Measurements from ENCODE around the gene STPG4.
"Not testable (repeated sequence)": the region's sequence is repeated elsewhere in the genome, so short reads cannot be mapped to it uniquely, and the experiment has no call there.

The STPG4 gene

DNA sequence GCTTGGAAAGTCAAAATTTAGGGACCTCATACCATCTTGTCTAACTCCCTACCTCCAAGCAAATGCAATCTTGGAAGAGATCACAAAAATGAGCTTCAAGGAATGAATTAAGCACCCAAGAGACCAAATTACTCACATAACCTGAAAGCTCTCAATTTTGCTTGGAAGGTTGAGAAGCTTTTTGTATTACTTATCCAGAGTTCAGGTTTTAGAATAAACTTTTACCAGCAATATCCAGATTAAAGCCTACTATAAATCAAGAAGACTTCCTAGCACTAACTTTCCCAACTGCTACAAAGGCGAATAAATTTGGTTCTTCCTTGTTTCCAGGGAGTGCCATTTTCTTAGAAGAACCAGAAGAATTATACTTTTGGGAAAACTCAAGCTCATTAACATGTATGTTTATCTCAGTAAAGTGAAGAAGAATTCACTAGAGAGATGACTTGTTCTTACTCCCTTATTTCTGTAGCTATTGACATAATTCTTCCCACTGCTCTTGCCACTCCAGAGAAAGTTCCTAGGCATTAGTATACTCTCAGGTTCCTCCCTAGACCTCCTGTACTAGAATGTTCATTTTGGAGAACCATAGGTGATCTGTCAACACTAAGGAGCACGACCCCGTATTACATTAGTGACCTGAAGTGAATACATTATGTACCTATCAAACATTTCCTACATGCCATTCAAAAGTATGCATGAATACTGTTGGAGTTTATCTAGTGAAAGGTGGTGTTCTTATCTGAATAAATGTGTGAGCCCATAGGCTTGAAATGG, 18.0 kb upstream of the STPG4 start:
- DNase-seq = no peak

DNA sequence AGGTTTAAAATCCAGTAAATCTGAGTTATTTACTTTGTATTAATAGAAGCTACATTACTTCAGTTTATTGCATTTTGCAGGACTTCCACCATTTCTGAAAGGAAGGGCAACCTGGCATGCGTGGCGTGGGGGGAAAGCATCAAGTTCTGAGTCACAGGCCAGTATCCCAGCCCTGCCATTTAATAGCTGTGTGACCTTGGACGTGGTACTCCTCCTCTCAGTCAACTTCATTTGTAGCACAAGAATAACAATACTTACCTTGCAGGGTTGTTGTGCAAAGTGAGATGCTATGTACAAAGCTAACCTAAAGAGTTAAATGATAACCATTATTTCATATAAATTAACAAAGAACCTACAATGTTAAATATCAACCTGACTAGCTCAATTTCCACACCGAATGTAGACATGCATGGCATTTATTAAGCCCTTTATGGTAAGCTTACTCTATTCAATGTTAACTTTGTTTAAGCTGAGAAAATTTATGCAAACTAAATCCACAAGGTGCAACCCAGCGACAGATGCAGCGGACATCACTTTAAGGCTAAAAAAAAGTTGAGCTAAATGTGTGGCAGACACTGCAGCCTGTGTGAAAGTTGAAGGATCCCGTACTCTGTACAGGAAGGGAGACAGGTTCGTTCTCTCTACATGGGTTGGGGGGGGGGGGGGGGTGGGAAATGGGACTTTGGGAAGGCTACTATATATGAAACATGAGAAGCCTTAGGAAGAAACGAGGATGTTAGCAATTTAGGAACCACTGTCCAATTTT, 17.2 kb upstream of the STPG4 start:
- DNase-seq = peak; percentile 27 to 43 (median 35)

DNA sequence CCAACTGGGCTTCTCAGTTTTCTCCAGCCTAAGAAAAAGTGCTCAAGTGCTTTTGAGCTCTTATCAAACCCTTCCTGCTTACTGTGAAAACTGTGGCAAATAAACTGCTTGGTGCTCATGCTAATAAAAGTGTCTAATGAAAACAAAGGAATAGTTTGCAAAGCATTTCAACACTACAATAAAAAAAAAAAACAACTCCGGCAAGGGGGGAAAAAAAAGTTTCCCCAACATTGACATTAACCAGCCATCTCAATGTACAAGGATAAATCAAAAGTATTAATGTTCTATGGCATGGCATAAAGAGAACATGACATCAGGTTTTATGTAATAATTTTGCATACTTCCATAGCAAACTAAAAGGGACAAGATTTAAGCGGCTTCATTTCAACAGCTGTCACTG, 14.7 kb upstream of the STPG4 start:
- DNase-seq = no peak

DNA sequence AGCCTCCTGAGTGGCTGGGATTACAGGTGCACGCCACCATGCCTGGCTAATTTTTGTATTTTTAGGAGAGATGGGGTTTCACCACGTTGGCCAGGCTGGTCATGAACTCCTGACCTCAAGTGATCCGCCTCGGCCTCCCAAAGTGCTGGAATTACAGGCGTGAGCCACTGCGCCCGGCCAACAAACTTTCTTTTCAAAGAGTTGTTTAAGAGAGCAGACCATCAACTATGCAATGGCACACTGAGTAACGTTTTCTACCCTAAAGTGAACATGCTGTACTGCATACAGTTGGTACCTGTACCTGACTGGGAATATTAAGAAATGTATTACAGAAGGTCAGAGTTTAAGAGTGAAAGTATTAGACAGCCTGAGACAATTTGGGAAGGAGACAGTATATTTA, 13.8 kb upstream of the STPG4 start:
- DNase-seq = not testable (repeated sequence)

DNA sequence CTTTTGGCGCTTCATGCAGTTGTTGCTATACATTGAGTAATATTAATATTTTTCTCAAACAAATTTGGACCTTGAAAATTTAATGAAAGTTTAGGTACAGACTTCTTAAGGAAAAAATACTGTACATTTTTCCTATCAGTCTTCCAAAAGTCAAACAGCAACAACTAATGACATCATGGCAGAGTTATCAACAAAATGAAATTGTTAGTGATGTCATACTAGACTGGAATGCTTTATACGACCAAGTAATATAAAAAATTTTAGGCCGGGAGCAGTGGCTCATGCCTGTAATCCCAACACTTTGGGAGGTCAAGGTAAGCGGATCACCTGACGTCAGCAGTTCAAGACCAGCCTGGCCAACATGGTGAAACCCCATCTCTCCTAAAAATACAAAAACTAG, 12.0 kb upstream of the STPG4 start:
- no peak for DNase-seq

DNA sequence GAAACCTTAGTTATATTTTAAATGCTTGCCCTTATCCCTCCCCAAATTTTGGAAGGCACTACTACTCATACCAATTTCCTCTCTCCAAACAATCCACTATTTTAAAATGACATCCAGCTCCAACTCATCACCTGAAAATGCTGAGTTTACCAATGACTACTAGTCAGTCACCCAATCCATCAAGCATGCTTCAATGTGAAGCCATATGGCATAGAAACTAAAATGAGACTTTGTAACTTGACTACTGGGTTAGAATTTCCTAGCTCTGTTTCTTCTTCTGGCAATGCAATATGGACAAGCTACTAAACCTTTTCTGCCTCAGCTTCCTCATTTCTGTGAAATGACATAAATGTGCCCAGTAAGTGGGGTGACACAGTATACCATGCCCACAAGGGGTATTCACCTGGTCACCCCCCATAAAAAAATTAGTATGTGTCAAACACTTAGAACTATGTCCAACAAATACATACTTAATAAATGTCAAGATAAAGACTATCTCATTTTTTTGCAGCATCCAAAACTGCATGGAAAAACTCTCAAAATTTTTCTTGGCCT, 10.0 kb upstream of the STPG4 start:
- peak; percentile 2 to 37 (median 36) for DNase-seq

DNA sequence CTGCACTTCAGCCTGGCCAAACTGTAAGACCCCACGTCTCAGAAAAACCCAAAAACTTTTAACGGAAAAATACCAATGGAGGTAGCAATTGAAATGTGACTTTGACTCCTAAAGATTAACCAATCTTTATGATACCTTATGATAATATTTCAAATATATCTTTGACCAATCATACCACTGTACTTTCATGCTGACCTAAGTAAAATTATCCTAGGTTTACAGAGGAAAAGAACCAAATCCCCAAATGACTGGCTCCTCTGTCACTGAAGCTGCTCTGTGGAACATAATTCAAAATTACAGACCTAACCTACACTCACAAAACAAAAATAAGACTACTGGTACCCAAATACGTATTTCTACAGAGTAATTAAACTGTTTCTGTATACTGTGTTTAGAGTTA, 7.7 kb upstream of the STPG4 start:
- no peak for DNase-seq

DNA sequence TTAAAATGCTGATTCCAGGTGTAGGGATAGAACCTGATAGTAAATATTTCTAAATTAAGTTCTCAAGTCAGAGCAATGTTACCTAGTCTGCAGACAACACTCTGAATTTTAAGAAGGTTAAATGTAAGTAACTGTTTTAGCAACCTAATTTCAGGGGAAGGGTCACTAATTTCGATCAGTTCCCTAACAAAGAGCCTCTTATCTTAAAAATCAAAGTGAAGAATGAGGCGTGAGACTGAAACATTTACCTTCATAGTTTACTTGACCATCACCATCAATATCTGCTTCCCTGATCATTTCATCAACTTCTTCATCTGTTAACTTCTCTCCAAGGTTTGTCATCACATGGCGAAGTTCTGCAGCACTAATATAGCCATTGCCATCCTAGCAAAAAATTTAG, 6.4 kb upstream of the STPG4 start:
- DNase-seq = no peak

DNA sequence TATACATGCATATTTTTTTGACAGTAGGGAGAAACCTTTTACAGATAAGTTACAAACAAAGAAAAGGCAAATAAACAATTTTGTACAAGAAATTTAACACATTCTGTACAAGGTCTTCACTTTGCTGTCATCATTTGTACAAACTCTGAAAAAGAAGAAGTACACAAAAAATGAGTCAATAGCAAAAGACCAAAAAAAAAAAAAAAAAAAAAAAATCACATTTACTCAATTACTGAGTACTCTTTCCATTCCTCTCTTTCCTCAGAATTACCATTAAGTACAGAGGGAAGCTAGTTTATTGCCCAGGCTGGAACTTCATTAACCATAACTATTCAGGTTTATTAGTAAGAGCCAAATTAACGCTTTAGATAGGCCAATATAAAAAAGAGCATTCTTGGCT, 5.6 kb upstream of the STPG4 start:
- DNase-seq = peak; percentile 14 to 77 (median 62)

DNA sequence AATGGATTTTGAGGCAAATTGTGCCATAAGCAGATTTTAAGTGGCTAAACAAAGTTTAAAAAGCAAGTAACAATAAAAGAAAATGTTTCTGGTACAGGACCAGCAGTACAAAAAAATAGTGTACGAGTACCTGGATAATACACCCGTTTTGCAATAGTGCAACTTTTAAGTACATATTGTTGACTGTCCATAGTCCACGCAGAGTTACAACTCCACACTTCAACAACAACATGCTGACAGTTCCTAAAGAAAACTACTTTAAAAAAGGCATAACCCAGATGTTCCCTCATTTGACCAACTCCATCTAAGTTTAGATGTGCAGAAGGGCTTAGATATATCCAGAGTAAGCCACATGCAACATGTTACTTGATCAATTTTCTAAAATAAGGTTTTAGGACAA, 5.1 kb upstream of the STPG4 start:
- DNase-seq = no peak

DNA sequence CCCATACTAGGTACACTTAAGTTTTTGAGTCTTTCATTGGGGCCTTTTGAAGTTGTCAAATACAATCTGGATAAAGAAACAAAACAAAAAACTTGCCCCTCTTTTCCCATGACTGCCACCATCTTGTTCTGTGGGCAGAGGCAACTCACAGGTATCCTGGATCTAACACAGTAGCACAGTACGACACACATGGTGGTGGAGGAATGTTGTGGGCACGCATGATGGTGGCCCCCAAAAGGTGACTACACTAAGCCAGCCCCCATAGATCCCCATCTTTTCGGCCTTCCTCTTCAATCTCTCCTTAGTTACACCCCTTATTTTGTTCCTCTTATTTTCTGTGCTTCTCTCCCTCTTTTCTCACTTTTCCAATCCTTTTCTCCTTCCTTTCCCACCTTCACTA, 4.5 kb upstream of the STPG4 start:
- no peak for DNase-seq

DNA sequence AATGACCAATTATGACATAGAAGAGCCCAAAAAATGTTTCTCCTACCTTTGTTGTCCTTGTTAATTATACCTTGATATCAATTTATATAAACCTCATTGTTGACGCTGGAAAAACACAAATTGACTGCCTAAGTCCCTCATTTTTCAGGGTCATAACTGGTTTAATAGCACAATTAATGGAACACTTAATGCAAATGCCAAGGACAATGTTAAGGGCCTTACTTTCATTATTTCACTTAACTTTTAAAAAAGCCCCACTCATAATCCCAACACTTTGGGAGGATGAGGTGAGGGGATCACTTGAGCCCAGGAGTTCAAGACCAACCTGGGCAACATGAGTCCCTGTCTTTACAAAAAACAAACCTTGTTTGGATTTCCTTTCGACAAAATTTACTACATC, 3.5 kb upstream of the STPG4 start:
- no peak for DNase-seq

DNA sequence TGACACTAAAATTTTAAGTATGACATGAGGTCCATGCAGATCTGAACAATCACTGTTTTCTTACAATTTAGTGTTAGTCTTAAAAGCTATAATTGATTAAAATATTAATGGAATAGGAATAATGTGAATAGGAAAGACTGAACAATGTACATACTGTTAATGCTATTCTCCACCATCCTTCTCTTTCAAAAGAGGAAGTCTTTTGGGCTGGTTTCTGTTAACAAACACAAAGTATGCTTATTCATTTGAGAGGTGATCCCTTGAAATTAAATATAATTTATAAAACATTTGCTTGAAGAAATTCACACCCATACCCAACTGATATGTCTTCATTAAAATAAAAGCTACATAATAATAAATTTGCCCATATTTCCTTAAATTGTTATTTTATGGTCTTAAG, 2.3 kb downstream of the STPG4 start:
- DNase-seq = peak in 2 of 3 donors; percentile 24 to 29

DNA sequence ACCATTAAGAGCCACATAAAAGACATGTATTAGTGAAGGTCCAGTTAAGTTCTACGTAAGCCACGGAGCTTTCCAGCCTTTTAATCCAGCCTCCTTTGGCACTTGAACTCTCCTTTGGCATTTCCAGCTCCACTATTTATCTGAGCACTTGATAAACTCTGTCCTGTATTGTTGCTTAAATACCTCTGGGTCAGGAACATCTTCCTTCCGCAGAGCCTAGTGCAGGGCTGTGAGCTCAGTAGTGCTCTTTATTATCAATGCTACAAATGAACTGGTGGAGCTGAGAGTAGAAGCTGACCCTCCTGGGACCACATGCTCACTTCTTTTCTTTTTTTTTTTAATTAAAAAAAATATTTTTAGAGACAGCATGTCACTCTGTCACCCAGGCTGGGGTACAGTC, 4.9 kb downstream of the STPG4 start:
- DNase-seq = no peak

DNA sequence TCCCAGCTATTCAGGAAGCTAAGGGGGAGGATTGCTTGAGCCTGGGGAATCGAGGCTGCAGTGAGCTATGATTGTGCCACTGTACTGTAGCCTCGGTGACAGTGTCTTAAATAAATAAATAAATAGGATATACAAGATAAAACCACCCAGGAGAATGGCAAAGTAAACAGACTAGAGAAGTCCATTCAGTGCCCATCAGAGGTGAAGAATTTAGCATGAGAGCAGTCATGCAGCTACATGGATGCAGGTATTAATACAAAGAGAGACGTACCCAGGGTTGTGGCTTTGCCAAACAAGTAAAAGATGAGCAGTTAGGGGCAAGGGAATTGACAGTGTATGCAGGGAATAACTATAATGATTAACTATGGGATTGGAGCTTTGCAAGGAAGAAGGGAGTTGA, 8.1 kb downstream of the STPG4 start:
- no peak for DNase-seq

DNA sequence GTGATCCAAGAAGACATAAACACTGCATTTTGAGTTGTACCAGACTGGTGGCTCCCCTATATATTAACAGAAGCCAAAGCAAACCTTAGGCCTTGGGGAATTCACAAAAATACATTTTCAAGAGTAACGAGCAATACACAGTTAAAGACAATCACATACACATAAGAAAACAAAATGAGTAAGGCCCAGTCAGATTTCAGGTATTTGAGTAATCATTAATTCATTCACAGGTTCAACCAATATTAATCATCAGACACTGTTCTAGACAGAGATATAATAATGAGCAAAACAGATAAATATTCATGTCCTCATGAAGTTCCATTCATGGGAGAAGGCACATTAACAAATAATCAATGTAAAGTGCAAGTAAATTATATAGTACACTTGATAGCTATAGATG, 9.6 kb downstream of the STPG4 start:
- DNase-seq = no peak

DNA sequence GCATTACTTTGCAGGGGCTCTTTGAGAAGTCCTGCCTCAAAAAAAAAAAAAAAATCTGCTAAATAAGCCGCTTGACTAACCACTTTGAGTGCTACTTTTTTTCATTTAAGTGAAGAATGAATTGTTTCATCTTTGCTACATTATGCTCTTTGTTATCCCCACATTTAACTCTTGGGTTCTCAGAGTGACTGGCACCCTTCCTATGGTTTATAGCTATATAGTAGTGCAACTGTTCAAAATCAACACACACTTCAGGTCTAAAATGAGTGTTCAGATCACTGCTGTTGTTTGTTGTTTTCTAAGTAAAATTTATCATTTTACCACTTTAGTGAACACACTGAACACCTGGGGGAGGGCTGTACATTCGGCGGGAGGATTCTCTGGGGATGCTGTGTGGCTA, 13.6 kb downstream of the STPG4 start:
- no peak for DNase-seq

DNA sequence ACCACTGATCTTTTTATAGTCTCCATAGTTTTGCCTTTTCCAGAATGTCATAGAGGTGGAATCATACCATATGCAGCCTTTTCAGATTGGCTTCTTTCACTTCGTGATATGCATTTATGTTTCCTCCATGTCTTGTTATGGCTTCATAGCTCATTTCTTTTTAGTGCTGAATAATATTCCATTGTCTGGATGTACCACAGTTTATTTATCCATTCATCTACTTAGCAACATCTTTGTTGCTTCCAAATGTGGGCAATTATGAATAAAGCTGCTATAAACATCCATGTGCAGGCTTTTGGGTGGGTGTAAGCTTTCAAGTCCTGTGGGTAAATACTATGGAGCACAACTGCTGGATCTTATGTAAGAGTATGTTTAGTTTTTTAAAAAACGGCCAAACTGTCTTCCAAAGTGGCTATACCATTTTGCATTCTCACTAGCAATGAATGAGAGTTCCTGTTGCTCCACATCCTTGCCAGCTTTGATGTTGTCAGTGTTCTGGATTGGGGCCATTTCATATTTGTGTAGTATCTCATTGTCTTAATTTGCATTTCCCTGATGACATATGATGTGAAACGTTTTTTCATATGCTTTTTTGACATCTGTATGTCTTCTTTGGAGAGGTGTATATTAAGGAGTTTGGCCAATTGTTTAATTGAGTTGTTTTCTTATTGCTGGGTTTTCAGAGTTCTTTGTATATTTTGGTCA, 20.6 kb downstream of the STPG4 start:
- no peak for DNase-seq

DNA sequence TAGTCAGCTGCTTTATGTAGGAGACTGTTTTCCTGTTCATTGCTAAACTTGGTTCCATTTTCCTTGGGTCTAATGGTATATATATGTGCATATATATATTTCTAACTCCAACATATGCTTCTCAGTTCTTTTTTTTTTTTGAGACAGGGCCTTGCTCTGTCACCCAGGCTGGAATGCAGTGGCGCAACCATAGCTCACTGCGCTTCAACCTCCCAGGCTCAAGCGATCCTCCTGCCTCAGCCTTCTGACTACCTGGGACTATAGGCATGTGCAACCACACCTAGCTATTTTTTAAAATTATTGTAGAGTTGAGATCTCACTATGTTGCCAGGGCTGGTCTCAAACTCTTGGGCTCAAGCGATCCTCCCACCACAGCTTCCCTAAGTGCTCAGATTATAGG, 22.1 kb downstream of the STPG4 start:
- DNase-seq = no peak

DNA sequence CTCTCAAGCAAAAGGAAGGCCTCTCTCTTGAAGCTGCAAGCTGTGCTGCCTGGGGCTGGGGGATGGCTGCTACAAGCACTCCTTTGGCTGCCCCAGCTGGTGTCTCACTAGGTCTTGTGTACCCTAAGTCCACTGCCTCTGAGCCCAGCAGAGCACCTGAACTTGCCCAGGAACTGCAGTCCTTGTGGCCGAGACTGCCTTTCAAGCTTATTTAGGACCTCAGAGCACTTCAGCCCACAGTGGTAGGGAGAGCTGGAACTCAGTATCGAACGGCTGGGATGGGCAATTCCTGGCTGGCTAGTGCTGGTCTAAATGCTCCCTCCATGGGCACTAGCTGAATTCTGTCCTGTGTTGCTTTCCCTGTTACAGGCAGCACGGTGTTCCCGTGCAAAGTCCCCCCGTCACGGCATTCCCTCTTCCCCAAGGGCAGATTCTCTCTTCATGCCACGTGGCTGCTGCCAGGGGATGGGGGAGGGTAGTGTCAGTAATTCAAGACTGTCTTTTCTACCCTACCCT, 25.9 kb downstream of the STPG4 start:
- DNase-seq = no peak

DNA sequence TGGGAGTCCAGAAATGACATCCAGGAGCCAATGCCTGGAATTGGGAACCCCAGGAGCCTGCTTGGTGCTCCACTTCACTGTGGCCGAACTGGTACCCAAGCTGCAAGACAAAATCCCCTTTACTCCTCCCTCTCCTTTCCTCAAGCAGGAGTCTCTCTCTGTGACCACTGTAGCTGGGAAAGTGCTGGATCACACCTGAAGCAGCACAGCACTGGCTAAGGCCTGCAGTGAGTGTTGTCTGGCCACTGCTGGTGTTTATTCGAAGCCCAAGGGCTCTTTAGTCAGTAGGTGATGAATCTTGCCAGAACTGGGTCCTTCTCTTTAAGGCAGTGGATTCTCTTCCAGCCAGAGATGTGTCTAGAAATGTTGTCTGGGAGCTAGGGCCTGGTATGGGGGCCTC, 26.4 kb downstream of the STPG4 start:
- DNase-seq = no peak

DNA sequence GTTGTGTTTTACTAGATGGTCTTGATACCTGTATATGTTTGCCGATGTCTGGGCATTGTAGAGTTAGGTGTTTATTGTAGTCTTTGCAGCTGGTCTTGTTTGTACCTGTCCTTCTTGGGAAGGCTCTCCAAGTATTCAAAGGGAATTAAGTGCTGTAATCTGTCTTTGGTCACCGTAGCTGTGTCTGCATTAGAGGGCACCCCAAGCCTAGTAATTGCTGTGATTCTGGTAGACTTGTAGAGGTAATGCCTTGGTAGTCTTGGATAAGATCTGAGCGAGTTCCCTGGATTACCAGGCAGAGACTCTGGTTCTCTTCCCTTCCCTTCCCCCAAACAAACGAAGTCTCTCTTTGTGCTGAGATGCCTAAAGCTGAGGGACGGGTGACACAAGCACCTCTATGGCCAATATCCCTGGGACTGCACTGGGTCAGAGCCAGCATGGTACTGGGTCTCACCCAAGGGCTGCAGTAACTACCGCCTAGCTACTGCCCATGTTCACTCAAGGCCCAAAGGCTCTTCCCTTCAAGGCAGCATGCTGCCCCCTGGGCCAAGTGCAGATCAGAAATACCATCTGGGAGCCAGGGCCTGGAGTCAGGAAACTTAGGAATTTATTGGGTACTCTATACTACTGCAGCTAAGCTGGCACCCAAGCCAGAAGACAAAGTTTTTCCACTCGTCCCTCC, 27.1 kb downstream of the STPG4 start:
- no peak for DNase-seq

DNA sequence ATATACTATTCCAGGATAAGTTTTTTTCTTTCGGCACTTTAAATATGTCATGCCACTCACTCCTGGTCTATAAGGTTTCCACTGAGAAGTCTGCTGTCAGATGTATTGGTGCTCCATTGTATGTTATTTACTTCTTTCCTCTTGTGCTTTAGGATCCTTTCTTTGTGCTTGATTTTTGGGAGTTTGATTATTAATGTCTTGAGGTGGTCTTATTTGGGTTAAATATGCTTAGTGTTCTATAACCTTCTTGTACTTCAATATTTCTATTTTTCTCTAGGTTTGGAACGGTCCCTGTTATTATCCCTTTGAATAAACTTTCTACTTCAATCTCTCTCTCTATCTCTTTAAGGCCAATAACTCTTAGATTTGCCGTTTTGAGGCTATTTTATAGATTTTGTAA, 28.3 kb downstream of the STPG4 start:
- no peak for DNase-seq

Measured in suppressor macrophage treated with lipopolysaccharide for 1 hour (primary cell).